Measurements from ENCODE around the gene DNAJB13.
A peak's percentile ranks its signal among the peaks of the same experiment; 100 is the strongest.

Gene DNAJB13

DNA sequence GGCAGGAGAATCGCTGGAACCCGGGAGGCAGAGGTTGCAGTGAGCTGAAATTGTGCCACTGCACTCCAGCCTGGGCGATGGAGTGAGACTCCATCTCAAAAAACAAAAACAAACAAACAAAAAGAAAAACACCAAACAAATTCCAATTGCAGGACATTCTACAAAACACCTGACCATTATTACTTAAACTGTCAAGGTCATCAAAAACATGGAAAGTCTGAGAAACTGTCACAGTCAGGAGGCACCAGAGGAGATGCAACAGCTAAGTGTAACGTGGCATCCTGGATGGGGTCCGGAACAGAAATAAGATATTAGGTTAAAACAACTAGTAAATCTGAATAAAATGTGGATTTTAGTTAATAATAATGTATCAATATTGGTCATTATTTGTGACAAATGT lies 914 bp upstream of the DNAJB13 start:
- no peak for DNase-seq

DNA sequence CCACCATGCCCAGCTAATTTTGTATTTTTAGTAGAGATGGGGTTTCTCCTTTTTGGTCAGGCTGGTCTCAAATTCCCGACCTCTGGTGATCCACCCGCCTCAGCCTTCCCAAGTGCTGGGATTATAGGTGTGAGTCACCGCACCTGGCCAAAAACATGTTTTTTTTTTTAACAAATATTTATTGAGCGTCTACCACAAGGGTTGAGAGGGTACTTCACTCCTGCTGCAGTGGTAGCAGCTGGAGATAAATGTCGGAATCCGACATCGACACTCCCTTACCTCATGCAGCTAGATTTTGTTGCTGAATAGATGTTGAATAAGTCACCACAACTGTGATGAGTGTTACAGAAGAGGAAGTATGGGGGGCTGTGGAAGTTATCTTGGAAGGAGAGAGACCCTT lies 971 bp downstream of the DNAJB13 start:
- DNase-seq = no peak

DNA sequence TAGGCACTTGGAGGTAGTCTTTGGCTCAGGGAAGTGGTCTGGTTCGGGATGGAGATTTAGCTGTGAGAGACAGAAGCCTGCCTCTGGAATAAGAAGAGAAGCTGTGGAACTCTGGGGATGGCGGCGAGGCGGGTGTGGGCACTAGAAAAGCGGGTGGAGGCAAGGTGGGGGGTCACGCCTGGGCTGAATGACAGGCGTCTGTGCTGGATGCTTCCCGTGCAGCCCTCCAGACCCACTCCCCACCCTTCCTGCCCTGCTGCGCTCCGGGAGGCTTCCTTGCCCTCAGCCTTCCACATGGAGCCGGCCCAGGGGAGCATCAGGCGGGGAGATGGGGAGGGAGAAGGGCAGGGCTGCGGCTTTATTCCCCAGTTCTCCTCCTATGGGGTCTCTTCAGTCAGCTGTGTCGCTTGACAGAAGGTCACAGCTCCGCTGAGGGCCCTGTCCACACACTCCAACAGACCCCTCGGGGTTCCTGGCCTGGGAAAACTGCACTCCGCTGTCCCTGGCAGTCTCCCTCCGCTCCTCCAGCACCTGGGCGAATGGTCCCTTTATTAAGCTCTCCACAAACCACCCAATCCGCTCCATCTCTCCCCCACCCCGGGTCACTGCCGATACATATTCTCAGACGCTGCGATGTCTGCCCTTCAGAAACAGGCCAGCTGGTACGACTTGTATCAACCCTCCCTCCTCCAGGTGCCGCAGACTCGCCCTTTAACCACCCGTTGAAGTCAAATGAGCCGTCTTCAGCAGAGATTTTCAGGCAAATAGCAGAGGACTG lies 6.2 kb downstream of the DNAJB13 start:
- DNase-seq = no peak

DNA sequence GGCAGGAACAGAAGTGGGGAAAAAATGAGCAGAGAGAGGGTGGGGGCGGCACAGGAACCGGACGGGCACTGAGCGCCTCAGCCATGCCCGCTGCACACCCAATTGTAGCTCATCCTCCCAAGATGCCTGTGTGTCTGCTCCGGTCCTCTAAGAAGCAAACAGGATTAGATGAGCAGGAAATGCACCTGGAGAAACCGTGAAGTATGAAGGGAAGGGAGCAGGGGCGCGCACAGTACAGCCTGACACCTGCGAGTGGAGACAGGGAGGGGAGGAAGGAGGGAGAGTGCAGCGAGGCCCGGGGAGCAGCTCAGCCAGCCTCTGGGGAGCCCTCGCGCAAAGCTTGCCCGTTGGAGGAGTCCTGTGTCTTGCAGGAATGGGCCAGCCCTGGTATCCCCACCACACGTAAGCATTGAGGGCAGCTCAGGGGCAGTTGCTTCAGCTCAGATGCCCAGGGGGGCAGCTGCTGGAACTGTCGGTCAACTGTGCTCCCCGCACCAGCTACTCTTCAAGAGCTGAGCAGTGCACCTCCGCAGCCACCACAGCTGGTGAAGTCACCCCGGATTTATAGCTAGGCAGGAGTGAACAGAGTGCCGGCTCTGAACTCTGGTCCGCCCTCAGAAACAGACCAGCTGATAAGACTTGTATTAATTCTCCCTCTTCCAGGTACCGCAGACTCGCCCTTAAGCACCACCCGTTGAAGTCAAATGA lies 7.0 kb downstream of the DNAJB13 start:
- no peak for DNase-seq

DNA sequence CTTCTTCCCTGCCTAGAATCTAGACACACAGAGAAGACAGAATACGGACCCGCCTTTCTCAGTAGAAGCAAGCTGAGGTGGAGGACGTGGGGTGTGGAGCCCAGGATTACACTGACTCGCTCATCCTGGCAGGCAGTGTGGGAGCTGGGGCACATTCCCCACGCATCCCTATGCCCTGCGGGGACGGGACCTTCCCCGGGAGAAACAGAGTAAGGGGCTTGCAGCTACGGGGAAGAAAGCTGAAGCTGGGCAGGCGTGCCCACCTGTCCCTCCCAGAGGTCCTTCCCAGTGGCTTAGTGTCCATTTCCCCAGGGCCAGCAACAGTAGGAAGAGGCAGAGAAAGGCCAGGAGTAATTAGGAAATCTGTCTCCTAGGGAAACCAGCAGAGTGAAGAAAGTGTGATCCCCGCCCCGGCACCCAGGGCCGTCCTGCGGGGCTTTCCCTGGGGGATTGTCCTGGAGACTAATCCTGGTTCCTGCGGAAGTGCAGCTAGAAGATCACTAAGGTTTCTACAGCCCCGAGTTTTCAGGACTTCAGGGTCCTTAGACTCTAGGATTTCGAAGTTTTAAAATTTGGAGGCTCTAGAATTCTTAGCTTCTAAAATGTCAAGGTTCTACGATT lies 7.8 kb downstream of the DNAJB13 start:
- DNase-seq = no peak

DNA sequence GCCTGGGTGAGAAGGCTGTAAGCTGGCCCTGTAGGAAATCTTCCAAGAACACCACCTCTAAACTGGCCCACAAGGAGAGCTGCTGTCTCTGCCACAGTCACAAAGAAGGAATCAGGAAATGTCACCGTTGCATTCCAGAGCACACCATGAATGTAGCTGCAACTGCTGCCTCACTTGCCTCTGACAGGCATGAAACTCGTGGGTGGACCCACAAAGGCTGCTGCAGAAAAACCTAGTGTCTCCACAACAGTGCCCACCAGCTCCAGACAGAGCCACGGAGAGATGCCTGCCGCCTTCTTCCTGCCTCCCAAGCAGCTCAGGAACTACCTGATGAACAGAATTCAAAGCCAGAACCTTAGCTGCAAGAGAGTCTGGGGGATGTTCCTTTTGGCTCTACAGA lies 10.5 kb downstream of the DNAJB13 start:
- DNase-seq = peak in 7 of 56 donors; percentile 6 to 38 (median 16)

DNA sequence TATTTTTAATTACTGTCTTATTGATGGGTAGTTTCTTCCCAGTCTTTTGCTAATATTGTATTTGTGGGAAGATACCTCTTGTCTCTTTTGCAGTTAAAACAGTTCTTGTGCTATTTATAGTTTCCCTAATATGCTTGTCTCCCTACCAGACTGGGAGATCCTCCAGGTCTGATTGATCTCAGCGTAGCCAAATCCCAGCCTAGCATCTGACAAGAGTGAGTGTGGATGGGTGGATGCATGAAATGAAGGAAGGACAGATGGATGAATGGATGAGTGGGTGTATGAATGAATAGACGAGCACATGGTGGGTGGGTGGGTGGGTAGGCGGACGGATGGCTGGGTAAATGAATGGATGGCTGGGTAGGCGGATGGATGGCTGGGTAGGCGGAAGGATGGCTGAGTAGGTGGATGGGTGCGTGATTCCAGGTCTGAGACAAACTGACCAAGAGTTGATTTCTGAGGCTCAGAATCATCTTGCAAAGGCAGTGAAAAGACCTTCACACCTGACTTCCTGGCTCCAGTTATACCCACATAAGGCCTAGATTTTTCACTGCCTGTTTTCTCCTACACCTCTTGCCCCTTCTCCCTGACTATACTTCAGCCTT lies 11.4 kb downstream of the DNAJB13 start:
- peak in 6 of 56 donors; percentile 5 to 28 (median 24) for DNase-seq

DNA sequence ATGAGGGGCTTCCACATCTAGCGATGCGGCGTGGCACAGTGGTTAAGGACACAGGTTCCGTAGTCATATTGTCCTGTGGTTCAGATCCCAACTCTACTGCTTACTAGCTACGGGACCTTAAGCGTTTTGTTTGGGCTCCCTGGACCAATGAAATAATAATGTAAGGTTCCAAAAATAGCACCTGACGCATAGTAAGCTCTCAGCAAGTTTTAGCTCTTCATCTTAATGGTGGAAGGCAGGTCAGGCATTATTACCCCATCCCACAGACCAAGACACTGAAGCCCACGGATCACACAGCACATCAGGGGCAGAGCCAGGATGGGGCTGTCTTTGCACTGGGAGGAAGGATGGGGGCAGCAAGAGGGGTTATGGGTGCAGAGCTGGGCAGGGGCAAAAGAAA lies 13.0 kb downstream of the DNAJB13 start:
- DNase-seq = no peak

DNA sequence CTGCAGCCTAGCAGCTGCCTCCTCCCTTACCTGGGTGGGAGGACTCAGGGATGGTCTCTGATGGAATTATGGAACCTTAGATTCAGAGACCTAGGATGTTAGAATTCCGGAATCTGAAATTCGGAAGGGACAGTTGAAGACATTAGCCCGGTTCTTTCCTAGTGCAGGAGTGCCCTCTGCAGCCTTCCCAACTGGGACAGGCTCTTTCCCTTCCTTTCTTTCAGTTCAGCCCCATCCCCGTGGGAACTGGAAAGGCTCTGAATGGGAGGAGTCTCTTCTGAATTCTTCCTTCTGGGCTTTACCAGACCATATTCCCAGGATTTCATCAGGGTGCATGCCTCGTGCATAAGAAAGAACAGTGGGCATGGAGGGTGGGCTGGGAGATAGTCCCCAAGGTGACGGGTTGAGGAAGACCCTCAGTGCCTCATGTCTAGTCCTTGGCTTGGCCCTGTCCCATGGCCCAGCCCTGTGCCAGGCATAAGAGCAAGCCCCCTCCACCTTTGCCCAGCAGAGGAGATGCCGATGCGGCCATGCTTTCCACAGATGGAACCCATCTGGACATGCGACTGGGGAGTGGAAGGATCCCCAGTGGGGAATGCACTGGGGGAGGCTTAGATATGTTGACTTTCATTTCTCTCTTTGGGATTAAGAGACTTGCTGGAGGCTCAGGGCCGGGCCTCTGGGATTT lies 14.4 kb downstream of the DNAJB13 start:
- no peak for DNase-seq

DNA sequence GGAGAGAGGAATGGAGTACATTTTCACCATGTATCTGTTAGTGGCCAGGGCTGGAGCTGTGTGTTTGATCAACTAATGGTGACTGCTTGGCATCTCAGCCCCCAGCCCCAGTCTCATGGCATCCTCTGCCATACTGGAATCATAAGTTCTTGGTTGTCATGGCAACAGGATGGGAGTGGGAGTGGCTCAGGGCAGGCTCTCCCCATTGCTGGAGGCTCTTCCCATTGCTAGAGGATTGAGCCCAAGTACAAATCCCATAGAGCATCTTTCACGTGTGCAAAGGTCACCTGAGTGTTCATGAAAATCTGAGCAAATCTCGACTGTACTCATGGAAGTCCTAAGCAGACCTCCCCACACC lies 14.9 kb downstream of the DNAJB13 start:
- DNase-seq = no peak

DNA sequence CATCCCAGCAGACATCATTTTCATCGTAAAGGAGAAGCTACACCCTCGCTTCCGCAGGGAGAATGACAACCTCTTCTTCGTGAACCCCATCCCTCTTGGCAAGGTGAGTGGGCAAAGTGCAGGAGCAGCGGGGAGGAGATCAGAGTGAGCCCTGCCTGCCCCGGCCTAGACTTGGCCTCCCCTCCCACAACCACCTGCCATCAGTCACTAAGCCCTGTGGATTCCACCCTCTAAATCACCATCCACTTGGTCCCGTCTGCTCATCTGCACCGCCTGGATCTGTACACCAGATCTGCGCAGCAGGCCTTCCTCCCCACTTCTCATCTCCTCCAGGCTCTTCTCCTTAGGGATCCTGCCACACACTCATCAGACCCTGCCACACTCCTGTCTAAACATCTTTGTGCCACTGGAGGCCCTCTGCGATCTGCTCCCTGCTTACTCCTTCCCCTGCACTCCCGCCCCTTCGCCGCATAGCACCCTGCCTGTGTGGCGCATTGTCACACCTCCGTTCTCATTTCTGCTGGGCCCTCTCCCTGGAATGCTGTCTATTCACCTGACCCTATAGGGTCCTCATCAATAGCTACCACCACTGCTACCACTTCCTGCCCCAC lies 17.6 kb downstream of the DNAJB13 start:
- DNase-seq = no peak

DNA sequence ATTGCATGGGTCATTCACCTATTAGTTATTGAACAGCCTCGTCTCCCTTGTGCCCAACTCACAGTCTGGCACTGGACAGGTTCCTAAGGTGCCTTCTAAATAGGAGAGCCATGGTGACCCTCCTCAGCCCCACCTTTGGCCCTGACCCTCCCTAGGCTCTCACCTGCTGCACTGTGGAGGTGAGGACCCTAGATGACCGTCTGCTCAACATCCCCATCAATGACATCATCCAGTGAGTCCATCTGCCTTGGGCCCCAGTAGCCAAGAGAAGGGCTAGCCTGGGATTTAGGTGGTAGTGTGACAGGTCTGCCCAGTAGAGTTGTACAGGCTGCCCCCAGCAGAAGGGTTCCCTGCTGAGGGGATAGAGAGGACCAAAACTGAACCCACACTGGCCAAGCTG lies 18.3 kb downstream of the DNAJB13 start:
- no peak for DNase-seq

DNA sequence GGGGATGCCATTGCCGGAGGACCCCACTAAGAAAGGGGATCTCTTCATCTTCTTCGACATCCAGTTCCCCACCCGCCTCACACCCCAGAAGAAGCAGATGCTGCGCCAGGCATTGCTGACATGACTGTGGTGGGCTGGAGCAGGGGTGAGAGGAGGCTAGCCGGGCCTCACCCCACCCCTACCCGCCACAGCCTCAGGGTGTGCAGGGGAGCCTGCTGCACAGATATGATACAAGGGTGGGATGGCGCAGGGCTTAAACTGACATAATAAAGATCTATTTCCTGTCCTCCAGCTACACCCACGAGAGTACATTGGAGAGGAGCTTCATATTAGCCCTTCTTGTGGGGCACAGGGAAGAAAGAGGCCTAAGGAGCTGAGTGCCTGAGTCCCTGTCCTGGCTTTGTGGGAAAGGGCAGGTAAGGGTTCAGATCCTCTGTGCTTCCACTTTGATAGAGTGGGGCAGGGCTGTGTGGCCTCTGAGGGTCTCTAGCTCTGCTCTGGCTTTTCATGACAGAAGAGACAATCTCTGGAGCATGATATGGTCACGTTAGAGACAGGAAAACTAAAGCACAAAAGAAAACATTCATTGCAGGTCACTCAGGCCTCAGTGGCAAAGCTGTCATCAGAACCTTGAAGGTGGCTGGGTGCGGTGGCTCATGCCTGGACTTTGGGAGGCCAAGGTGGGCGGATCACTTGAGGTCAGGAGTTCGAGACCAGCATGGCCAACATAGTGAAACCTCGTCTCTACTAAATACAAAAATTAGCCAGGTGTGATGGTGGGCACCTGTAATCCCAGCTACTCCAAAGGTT lies 19.4 kb downstream of the DNAJB13 start:
- DNase-seq = no peak

DNA sequence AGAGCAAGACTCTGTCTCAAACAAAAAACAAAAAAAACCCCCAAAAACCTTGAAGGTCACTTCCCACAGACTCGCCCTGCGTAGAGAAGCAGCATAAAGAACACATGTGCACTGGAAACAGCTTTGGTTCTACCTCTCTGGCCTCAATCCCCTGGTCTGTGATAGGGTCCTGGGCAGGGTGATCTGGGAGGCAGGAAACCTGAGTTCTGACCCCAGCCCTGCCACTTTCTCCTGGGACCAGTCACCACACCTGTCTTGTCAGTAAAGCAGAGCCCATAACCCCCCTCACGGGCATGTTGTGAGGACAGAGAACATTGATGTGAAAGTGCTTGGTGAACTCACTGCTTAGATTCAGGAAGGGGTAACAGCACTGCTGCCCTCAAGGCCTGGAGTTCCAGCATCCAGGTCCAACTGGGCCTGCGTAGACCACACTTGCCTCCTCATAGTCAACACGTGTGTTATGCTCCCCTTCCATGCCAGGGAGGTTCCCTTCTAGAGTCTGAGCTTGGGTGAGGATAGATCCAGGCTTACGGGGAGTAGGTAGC lies 20.4 kb downstream of the DNAJB13 start:
- DNase-seq = no peak

DNA sequence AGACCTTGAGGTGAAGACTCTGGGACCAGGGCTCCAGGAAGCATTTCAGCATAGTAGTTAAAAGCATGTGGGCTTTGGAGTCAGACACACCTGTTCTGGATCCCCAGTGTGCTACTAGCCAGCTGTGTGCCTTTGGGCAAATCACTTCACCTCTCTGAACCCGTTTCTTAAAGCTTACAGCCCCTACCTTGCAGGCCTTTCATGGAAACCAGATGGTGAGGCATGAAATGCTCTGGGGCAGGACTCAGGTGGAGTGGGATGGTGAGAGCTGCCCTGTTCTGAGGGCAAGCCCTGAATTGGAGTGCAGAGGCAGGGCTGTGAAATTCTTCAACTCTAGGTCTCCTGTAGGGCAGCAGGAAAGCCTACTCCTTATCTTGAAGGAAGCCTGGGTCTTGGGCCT lies 21.4 kb downstream of the DNAJB13 start:
- DNase-seq = no peak

DNA sequence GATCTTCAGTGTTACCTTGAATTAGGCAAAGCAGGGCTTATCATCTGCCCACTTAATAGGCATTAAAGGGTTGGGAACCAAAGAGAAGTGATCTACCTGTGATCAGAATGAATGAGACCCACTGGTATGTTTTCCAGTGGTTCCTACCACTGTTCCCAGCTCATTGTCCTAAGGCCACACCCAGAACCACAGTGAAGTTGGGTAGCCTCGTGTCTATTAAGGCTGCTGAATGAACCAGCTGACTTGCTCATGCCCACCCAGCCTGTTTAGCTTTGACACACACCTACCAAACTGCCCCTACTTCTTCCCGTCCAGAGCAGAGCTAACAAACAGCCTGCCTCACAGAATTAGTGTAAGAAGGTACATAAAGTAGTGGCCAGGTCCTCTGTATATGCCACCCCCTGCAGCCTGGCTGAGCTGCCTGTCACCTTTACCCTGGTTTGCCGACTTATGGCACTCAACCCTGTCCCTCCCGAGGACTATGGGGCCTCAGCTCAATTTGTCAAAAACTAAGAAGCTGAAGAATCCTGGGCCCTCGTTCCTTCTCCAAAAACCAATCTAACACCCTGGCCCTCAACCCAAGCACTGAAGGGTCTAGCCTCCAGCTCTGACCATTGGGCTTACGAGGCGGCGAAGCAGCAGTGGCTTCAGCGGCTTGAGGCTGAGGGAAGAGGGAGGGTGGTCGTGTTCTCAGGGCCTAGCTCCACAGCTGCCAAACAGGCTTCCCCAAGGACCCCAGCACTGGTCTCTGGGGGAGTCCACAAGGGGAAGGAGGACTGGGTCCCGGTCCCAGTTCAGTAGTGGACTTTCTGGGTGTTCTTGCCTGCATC lies 22.0 kb downstream of the DNAJB13 start:
- no peak for DNase-seq

DNA sequence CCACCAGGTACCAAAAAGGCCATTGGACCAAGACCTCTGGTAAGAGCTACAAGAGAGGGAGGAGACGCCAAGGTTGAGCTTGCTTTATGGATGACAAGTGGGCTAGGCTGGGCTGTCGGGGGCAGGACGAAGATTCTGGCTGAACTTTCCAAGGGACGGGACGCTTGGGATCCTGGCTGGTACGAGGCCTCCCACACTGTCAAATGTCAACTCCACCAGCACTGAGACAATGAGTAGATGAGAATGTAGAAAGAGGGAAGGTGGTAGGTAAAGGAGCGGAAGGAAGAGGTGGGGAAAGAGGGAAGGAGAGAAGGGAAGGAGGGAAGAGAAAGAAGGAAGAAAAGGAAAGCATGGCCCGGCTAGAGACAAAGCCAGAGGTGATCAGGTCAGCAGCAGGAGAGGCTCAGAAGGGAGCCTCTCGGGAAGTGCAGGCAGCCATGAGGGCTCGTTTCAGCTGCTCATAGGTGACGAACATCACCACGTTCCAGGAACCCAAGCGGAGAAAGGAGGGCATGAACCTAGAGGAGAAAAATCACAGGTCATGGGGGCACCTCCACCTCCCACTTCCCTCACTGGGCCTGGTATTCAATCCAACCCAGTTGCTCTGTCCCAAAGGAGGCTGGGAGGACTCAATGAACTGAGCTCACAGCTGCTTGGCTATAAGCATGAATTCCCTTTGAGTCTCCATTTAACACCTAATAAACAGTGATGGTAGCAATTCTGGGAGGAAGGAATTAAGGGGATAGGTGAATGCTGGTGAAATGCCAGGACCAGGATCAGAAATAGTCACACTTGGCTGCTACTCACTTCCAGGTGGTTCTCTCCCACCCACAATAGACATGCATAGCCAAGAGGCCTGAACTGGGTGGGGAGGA lies 24.0 kb downstream of the DNAJB13 start:
- DNase-seq = no peak

DNA sequence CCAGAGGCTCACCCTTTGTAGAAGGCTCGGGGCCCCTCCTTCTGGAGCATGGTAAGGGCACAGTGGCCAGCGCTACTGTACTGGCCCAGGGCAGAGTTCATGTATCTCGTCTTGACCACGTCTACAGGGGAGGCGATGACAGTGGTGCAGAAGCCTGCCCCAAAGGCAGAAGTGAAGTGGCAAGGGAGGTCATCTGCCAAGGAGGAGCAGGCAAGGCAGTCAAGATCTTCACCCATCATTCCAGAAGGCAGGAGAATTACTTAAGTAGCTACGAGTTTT lies 24.6 kb downstream of the DNAJB13 start:
- no peak for DNase-seq

Data from amygdala (tissue), 56 donors.